IMR-90 (cell line): Measurements from ENCODE around the gene OOSP1. TPM values are rescaled to one million over a fixed set of nuclear protein-coding genes. Genes with fewer than 3 reads are reported as not detected.

ENCODE experiments used
- ATAC-seq: fragments of 200-7000 bp; cut with Tn5 transposase; 2 replicates; pipeline ENCODE4 v1.9.1; 2020; ENCODE audit warnings: low read depth, mild to moderate bottlenecking, moderate library complexity
- BruUV-seq: library from RNA; stranded (reverse); fragments of 400-500 nt; replicated peaks from 2 replicates; lab custom pipeline; 2021; lab: Mats Ljungman, UMichigan
- CTCF ChIA-PET: fragments of 300-600 bp; formaldehyde crosslinking; extraction: SDS; loops from one replicate; lab custom pipeline; 2021; ENCODE audit warnings: antibody characterized with exemption; lab: Yijun Ruan, JAX
- POLR2A ChIA-PET: fragments of 300-600 bp; sonication (Branson Sonifier 250); formaldehyde crosslinking; loops from one replicate; lab custom pipeline; 2022; ENCODE audit warnings: antibody characterized with exemption; ENCODE audit not compliant: unreplicated experiment; lab: Charles Lee
- DNase-seq: peaks from one replicate; pipeline ENCODE4 v3.0.0; 2013
- H2AFZ ChIP-seq: replicated peaks from 2 replicates; pipeline ENCODE3; 2013; ENCODE audit warnings: low read length, mild to moderate bottlenecking; ENCODE audit not compliant: poor library complexity
- H2AK5ac ChIP-seq: 2 replicates; pipeline ENCODE4 v1.6.1; 2013; ENCODE audit warnings: low read depth, low read length, inconsistent platforms
- H2AK9ac ChIP-seq: replicated peaks from 2 replicates; pipeline ENCODE3; 2013; ENCODE audit warnings: mild to moderate bottlenecking, low read depth, low read length, moderate library complexity; ENCODE audit not compliant: poor library complexity
- H2BK120ac ChIP-seq: 2 replicates; pipeline ENCODE4 v1.6.1; 2013; ENCODE audit warnings: low read depth, low read length, inconsistent platforms
- H2BK15ac ChIP-seq: 3 replicates; pipeline ENCODE4 v1.6.1; 2013; ENCODE audit warnings: low read depth, low read length, inconsistent platforms
- H2BK20ac ChIP-seq: 2 replicates; pipeline ENCODE4 v1.6.1; 2013; ENCODE audit warnings: low read depth, mild to moderate bottlenecking, inconsistent platforms, low read length, moderate library complexity
- H2BK5ac ChIP-seq: 2 replicates; pipeline ENCODE4 v1.6.1; 2013; ENCODE audit warnings: mild to moderate bottlenecking, low read depth, low read length, inconsistent platforms; ENCODE audit not compliant: poor library complexity, severe bottlenecking
- H3K14ac ChIP-seq: replicated peaks from 2 replicates; pipeline ENCODE4 v1.6.1; 2013; ENCODE audit warnings: low read depth, low read length, inconsistent platforms
- H3K18ac ChIP-seq: 2 replicates; pipeline ENCODE4 v1.6.1; 2013; ENCODE audit warnings: low read depth, low read length, control low read depth
- H3K23ac ChIP-seq: 2 replicates; pipeline ENCODE4 v1.6.1; 2013; ENCODE audit warnings: low read depth, low read length, inconsistent platforms
- H3K27ac ChIP-seq: 2 replicates; pipeline ENCODE4 v1.5.1; 2013; ENCODE audit warnings: mild to moderate bottlenecking, control low read depth, low read length; ENCODE audit not compliant: insufficient read depth
- H3K27me3 ChIP-seq: 2 replicates; pipeline ENCODE4 v1.6.1; 2013; ENCODE audit warnings: low read length; ENCODE audit not compliant: control insufficient read depth, insufficient read depth
- H3K36me3 ChIP-seq: 2 replicates; pipeline ENCODE4 v1.6.1; 2013; ENCODE audit warnings: low read length, mixed read lengths; ENCODE audit not compliant: control insufficient read depth, insufficient read depth
- H3K4ac ChIP-seq: 2 replicates; pipeline ENCODE4 v1.6.1; 2013; ENCODE audit warnings: low read depth, low read length, inconsistent platforms
- H3K4me1 ChIP-seq: 2 replicates; pipeline ENCODE4 v1.6.1; 2013; ENCODE audit warnings: low read length, mixed read lengths; ENCODE audit not compliant: control insufficient read depth, insufficient read depth
- H3K4me2 ChIP-seq: 2 replicates; pipeline ENCODE4 v1.6.1; 2013; ENCODE audit warnings: low read depth, mild to moderate bottlenecking, control low read depth, low read length, moderate library complexity
- H3K4me3 ChIP-seq: 2 replicates; pipeline ENCODE4 v1.5.1; 2013; ENCODE audit warnings: low read depth, mild to moderate bottlenecking, control low read depth, low read length, moderate library complexity; ENCODE audit not compliant: insufficient read depth
- H3K56ac ChIP-seq: 2 replicates; pipeline ENCODE4 v1.6.1; 2013; ENCODE audit warnings: low read length, inconsistent platforms; ENCODE audit not compliant: insufficient read depth; ENCODE audit errors: extremely low read depth
- H3K79me1 ChIP-seq, 2 experiments: 2 replicates each; pipeline ENCODE4 v1.6.1; 2013; ENCODE audit warnings: low read length in 2 of 2, inconsistent platforms in 1 of 2, low read depth in 1 of 2
- H3K9ac ChIP-seq: 2 replicates; pipeline ENCODE4 v1.6.1; 2013; ENCODE audit warnings: low read depth, low read length, control low read depth
- H3K9me1 ChIP-seq: 2 replicates; pipeline ENCODE4 v1.6.1; 2013; ENCODE audit warnings: low read length, inconsistent platforms; ENCODE audit not compliant: insufficient read depth
- H3K9me3 ChIP-seq: 2 replicates; pipeline ENCODE4 v1.6.1; 2013; ENCODE audit warnings: low read length; ENCODE audit not compliant: control insufficient read depth, insufficient read depth
- H4K20me1 ChIP-seq: 2 replicates; pipeline ENCODE4 v1.6.1; 2013; ENCODE audit warnings: low read length, inconsistent platforms; ENCODE audit not compliant: insufficient read depth
- H4K5ac ChIP-seq: 2 replicates; pipeline ENCODE4 v1.6.1; 2013; ENCODE audit warnings: mild to moderate bottlenecking, low read depth, low read length, control low read depth
- H4K8ac ChIP-seq, 2 experiments: 2 replicates each; pipeline ENCODE4 v1.6.1; 2013; ENCODE audit warnings: low read depth in 2 of 2, low read length in 2 of 2, control low read depth in 1 of 2, inconsistent platforms in 1 of 2
- H4K91ac ChIP-seq: 2 replicates; pipeline ENCODE4 v1.6.1; 2013; ENCODE audit warnings: low read depth, low read length, inconsistent platforms; ENCODE audit not compliant: insufficient read depth
- BHLHE40 ChIP-seq: fragments of 150-350 bp; IDR thresholded peaks from 2 replicates; pipeline ENCODE4 v1.6.1; 2016; ENCODE audit warnings: mild to moderate bottlenecking, low read depth, low read length
- CEBPB ChIP-seq: IDR thresholded peaks from 2 replicates; pipeline ENCODE4 v1.6.1; 2012; ENCODE audit warnings: low read depth, low read length, improper control_type of control experiment
- CHD1 ChIP-seq: IDR thresholded peaks from 2 replicates; pipeline ENCODE4 v1.6.1; 2012; ENCODE audit warnings: low read depth, low read length, improper control_type of control experiment
- FOS ChIP-seq: fragments of 150-350 bp; IDR thresholded peaks from 2 replicates; pipeline ENCODE4 v1.6.1; 2016; ENCODE audit warnings: low read depth, low read length
- MAFK ChIP-seq: IDR thresholded peaks from 2 replicates; pipeline ENCODE4 v1.6.1; 2012; ENCODE audit warnings: low read depth, low read length, improper control_type of control experiment
- MAZ ChIP-seq: IDR thresholded peaks from 2 replicates; pipeline ENCODE4 v1.6.1; 2012; ENCODE audit warnings: low read depth, mild to moderate bottlenecking, low read length, improper control_type of control experiment, moderate library complexity, borderline replicate concordance
- MXI1 ChIP-seq: IDR thresholded peaks from 2 replicates; pipeline ENCODE4 v1.6.1; 2012; ENCODE audit warnings: low read depth, mild to moderate bottlenecking, low read length, moderate library complexity, borderline replicate concordance
- NFE2L2 ChIP-seq: fragments of 150-350 bp; IDR thresholded peaks from 2 replicates; pipeline ENCODE4 v1.6.1; 2016; ENCODE audit warnings: low read depth, mild to moderate bottlenecking, low read length
- POLR2A ChIP-seq: IDR thresholded peaks from 2 replicates; pipeline ENCODE4 v1.6.1; 2012; ENCODE audit warnings: mild to moderate bottlenecking, low read depth, low read length
- RAD21 ChIP-seq: IDR thresholded peaks from 2 replicates; pipeline ENCODE4 v1.6.1; 2012; ENCODE audit warnings: low read length, improper control_type of control experiment
- RCOR1 ChIP-seq: IDR thresholded peaks from 2 replicates; pipeline ENCODE4 v1.6.1; 2012; ENCODE audit warnings: mild to moderate bottlenecking, low read length, improper control_type of control experiment; ENCODE audit not compliant: insufficient replicate concordance
- RFX5 ChIP-seq: IDR thresholded peaks from 2 replicates; pipeline ENCODE4 v1.8.0; 2012; ENCODE audit warnings: low read depth, mild to moderate bottlenecking, low read length, moderate library complexity
- SMC3 ChIP-seq: fragments of 150-350 bp; IDR thresholded peaks from 2 replicates; pipeline ENCODE4 v1.6.1; 2016; ENCODE audit warnings: low read depth, mild to moderate bottlenecking, antibody characterized with exemption, low read length, moderate library complexity
- USF2 ChIP-seq: fragments of 150-350 bp; IDR thresholded peaks from 2 replicates; pipeline ENCODE4 v1.6.1; 2017; ENCODE audit warnings: mild to moderate bottlenecking, antibody characterized with exemption, low read length, low read depth
- WGBS, 2 experiments: methylation state at CpG; one replicate each; pipeline versions ENCODE4 v1.1.5 to v1.1.7; 2013; ENCODE audit warnings: missing lambda C conversion rate in 2 of 2; ENCODE audit not compliant: insufficient read length in 1 of 2; ENCODE audit errors: extremely low coverage in 2 of 2; 5-methylcytosine and 5-hydroxymethylcytosine counted together
- dilution Hi-C: fragments of 300-500 bp; cut with HindIII; formaldehyde crosslinking; loops from one replicate; pipeline ENCODE4 v1.14.3; 2018; ENCODE audit warnings: low sequenced_read_pairs; ENCODE audit not compliant: unreplicated experiment
- in situ Hi-C: fragments of 300-500 bp; cut with MboI; formaldehyde crosslinking; loops from 3 replicates; pipeline ENCODE4 v1.14.3; 2019; ENCODE audit warnings: low sequenced_read_pairs, inconsistent platforms, mixed read lengths
- intact Hi-C: fragments of 100-400 bp; cut with micrococcal nuclease; formaldehyde crosslinking; loops from 2 replicates; pipeline ENCODE4 v1.10.0; 2022
- polyA plus RNA-seq, 3 experiments: library from polyadenylated mRNA; depleted of rRNA; stranded (reverse); fragments of >200 nt; gene quantifications; 2 replicates each; pipeline ENCODE4 v1.2.3, GENCODE V29; 2012; ENCODE audit warnings: low replicate concordance in 1 of 3
- total RNA-seq: library from RNA; depleted of rRNA; stranded (reverse); fragments of >200 nt; gene quantifications from 2 replicates; pipeline ENCODE4 v1.2.3, GENCODE V29; 2012
- TF ChIP-seq, protein P1 (sequence below): conservative IDR thresholded peaks from 2 replicates; pipeline ENCODE4 v1.5.1; 2012; ENCODE audit warnings: mild to moderate bottlenecking, low read depth, low read length, improper control_type of control experiment
- TF ChIP-seq, protein P2 (sequence below): fragments of 150-350 bp; IDR thresholded peaks from 2 replicates; pipeline ENCODE4 v1.6.1; 2016; ENCODE audit warnings: low read depth, mild to moderate bottlenecking, low read length, moderate library complexity, borderline replicate concordance

OOSP1 gene
- total and polyA plus RNA-seq, 2 of the 4 experiments (the other 2 are of a cell fraction), result not detected

DNA sequence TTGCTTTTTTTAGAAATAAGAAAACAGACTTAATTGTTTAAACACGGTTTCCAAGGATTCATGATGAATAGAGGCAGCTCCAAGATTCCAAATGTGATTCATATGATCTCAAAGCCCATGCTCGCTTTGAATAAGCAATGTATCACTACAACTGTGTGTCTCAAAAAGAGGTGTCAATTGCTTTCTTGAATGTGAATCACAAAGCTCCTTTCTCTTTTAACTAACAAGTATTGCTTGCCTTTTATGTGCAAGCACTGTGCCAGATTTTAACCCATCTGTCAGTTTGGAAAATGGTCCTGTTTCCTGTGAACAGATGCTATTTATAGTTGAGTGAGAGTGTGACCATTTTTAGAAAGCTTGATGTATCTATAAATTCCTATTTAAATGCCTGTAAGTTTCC, 6.5 kb downstream of the OOSP1 start:
- 17% methylated on average over 1 of the region's 2 CpGs; no CpG with 5 or more reads in 1 of the 2 experiments for WGBS, 2 experiments
- Histone ChIP-seq H2AK5ac (no peak overlapping the region), H2BK120ac (no peak overlapping the region), H2AK9ac (no peak overlapping the region), H2BK20ac (no peak overlapping the region), H3K4me1 (no peaks in the 10 kb centered on the region), H4K91ac (no peak overlapping the region), H3K56ac (no peak overlapping the region), H3K4me3 (no peak overlapping the region), H3K27me3 (no peaks in the 10 kb centered on the region), H2AFZ (no peak overlapping the region), H3K27ac (no peak overlapping the region), H3K18ac (no peak overlapping the region), H3K79me1 (no peaks in the 10 kb centered on the region), H3K14ac (no peak overlapping the region), H3K9me3 (peaks cover 3% of the 10 kb centered on the region; the same call in 1 of the 2 replicates), H3K9me1 (no peaks in the 10 kb centered on the region), H3K9ac (no peak overlapping the region), H4K20me1 (no peaks in the 10 kb centered on the region), H3K23ac (no peak overlapping the region), H4K5ac (no peak overlapping the region), H3K4ac (no peak overlapping the region), H2BK5ac (no peak overlapping the region), H4K8ac (no peak overlapping the region), H2BK15ac (no peak overlapping the region), H3K4me2 (no peak overlapping the region), H3K36me3 (no peaks in the 10 kb centered on the region)
- ChIA-PET POLR2A (no interaction called here), CTCF (no interaction called here)
- TF ChIP-seq USF2, result no peak
- TF ChIP-seq RAD21, result no peak
- no peak for TF ChIP-seq MAZ
- TF ChIP-seq, protein P1, sequence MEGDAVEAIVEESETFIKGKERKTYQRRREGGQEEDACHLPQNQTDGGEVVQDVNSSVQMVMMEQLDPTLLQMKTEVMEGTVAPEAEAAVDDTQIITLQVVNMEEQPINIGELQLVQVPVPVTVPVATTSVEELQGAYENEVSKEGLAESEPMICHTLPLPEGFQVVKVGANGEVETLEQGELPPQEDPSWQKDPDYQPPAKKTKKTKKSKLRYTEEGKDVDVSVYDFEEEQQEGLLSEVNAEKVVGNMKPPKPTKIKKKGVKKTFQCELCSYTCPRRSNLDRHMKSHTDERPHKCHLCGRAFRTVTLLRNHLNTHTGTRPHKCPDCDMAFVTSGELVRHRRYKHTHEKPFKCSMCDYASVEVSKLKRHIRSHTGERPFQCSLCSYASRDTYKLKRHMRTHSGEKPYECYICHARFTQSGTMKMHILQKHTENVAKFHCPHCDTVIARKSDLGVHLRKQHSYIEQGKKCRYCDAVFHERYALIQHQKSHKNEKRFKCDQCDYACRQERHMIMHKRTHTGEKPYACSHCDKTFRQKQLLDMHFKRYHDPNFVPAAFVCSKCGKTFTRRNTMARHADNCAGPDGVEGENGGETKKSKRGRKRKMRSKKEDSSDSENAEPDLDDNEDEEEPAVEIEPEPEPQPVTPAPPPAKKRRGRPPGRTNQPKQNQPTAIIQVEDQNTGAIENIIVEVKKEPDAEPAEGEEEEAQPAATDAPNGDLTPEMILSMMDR, result no peak
- TF ChIP-seq MAFK, result no peak
- no peak for TF ChIP-seq RFX5
- TF ChIP-seq FOS, result no peak
- no peak for TF ChIP-seq SMC3
- TF ChIP-seq RCOR1, result no peak
- TF ChIP-seq BHLHE40, result no peak
- TF ChIP-seq POLR2A, result no peak
- TF ChIP-seq CEBPB, result no peak
- TF ChIP-seq NFE2L2, result no peak
- TF ChIP-seq MXI1, result no peak
- TF ChIP-seq CHD1, result no peak
- TF ChIP-seq, protein P2, sequence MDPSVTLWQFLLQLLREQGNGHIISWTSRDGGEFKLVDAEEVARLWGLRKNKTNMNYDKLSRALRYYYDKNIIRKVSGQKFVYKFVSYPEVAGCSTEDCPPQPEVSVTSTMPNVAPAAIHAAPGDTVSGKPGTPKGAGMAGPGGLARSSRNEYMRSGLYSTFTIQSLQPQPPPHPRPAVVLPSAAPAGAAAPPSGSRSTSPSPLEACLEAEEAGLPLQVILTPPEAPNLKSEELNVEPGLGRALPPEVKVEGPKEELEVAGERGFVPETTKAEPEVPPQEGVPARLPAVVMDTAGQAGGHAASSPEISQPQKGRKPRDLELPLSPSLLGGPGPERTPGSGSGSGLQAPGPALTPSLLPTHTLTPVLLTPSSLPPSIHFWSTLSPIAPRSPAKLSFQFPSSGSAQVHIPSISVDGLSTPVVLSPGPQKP, result no peak
- intact Hi-C loops (no loop called here), dilution Hi-C loops (no loop called here), in situ Hi-C loops (no loop called here)
- DNase-seq, result no peak
- BruUV-seq, result no TSS peak
- ATAC-seq, result no peak
